Measurements from ENCODE around the gene TTC34.

TTC34 gene, protein sequence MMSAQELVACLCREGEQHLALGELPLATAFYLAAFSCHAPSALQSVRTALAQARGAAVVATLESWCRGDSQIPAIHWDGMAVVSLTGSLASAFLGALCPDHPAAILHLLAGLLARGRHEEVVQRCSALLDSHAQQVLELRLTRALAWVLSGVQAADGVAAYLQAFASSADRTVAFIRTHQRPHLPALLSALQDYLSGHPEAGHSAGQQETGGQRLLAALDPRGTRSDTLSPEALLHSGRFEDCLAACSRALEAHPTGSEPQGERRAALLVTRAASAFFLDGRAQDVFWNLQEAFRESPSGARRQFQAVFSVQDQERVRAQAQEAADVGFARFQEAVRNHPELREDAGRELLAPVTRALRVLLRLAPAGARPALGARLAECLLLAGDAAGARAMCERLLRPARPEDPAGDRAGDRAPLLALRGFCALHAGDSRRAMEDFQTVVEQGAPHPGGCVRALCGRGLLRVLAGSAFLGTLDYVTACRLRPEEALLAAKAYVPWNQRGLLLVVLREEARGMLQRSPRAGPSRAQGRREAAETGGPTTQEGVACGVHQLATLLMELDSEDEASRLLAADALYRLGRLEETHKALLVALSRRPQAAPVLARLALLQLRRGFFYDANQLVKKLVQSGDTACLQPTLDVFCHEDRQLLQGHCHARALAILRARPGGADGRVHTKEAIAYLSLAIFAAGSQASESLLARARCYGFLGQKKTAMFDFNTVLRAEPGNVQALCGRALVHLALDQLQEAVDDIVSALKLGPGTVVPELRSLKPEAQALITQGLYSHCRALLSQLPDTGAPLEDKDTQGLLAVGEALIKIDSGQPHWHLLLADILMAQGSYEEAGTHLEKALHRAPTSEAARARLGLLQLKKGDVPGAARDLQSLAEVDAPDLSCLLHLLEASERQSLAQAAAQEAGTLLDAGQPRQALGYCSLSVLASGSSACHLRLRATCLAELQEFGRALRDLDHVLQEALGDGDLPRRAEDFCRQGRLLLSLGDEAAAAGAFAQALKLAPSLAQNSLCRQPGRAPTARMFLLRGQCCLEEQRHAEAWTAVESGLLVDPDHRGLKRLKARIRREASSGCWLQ

GRCh38 chr1:2801535-2802291 lies at the start of gene TTC34:
Gene TTC34 (minus strand): TSS chr1:2801693. CDS start chr1:2800827, 866 bp downstream.
- Histone ChIP-seq H3K9ac (ENCODE audit: low read depth, low read length) (no peak within 1 kb of the TSS), H3K36me3 (ENCODE audit: insufficient read depth, low read depth, low read length) (no peaks in the 10 kb centered on the region), H3K27me3 (ENCODE audit: insufficient read depth, low read length) (no peaks in the 10 kb centered on the region), H3K4me1 (ENCODE audit: insufficient read depth, low read length) (no peaks in the 10 kb centered on the region), H3K9me3 (ENCODE audit: insufficient read depth, low read depth, low read length) (no peaks in the 10 kb centered on the region), H3K4me3 (ENCODE audit: low read length) (no peak within 1 kb of the TSS), H3K27ac (ENCODE audit: low read length) (no peak within 1 kb of the TSS)

DNA sequence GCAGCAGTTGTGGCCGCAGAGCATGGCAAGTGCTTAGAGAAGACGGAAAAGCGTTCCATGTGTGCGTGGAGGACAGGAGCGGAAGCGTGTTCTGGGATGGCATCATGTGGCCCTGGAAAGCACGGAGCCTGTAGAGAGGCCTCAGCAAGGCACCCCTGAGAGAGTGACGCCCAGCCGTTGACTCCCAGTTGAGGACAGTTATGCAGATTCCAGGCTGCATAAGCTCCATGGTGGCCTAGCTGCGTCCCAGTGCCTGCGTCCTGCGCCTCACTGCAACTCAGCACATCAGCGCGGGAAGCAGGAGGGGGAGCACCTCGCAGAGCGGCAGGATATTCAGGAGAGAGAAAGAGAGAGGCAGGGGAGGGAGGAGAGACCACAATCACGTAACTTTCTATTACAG lies 49.0 kb upstream of the TTC34 start:
- no peaks in the 10 kb centered on the region for H3K4me1 ChIP-seq (ENCODE audit: insufficient read depth, low read length)
- no peak overlapping the region for H3K9ac ChIP-seq (ENCODE audit: low read depth, low read length)
- H3K27me3 ChIP-seq (ENCODE audit: insufficient read depth, low read length), result no peaks in the 10 kb centered on the region
- H3K4me3 ChIP-seq (ENCODE audit: low read length), result no peak overlapping the region
- no peaks in the 10 kb centered on the region for H3K36me3 ChIP-seq (ENCODE audit: insufficient read depth, low read depth, low read length)
- no peaks in the 10 kb centered on the region for H3K9me3 ChIP-seq (ENCODE audit: insufficient read depth, low read depth, low read length)
- H3K27ac ChIP-seq (ENCODE audit: low read length), result no peak overlapping the region

GRCh38 chr1:2848006-2848670 lies 46.6 kb upstream of the TTC34 start:
- Histone ChIP-seq H3K27me3 (ENCODE audit: insufficient read depth, low read length) (no peaks in the 10 kb centered on the region), H3K27ac (ENCODE audit: low read length) (no peak overlapping the region), H3K9me3 (ENCODE audit: insufficient read depth, low read depth, low read length) (peaks cover 8% of the 10 kb centered on the region; the same call in 1 of the 2 replicates)

DNA sequence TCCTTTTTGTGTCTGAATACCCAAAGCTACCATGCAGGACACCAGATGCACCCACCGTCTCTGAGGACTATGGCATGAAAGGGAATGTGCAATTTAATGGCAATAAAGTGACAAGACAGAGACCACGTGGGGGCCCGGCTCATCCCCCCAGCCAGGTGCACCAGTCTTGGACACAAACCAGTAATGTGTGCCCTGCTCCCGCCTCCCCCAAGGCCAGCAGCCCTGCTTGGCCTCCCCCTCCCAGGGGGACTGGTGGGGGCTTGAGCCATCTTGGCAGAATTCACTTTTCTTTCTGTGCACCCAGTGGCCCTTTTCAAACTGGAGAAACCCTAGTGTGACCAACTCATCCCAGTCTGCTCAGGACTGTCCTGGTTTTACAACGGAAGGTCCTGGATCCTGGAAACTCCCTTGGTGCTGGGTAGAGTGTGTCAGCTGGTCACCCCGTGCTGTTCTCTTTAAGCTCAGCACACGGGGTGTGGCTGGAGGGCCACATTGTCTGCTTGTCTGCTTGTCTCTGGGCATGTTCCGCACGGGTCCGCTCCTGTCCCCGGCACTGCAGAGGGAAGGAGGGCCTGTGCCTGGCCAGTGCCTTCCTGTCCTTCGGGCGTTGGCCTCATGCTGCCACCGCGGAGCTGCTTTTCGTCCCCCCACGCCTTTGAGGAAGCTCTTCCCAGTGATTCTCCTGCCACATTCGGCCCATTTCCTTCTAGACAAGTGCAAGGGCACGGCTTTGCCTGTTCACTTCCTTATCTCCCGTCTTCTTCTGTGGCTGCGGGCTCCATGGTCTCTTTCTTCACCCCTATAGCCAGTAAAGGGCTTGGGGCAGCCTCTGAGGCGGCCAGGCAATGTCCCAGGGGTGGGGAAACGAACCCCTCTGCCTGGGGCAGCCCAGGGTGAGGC lies 45.8 kb upstream of the TTC34 start:
- H3K4me1 ChIP-seq (ENCODE audit: insufficient read depth, low read length), result no peaks in the 10 kb centered on the region
- peaks cover 8% of the 10 kb centered on the region; the same call in 1 of the 2 replicates for H3K9me3 ChIP-seq (ENCODE audit: insufficient read depth, low read depth, low read length)
- no peak overlapping the region for H3K4me3 ChIP-seq (ENCODE audit: low read length)
- no peaks in the 10 kb centered on the region for H3K27me3 ChIP-seq (ENCODE audit: insufficient read depth, low read length)
- no peaks in the 10 kb centered on the region for H3K36me3 ChIP-seq (ENCODE audit: insufficient read depth, low read depth, low read length)
- no peak overlapping the region for H3K9ac ChIP-seq (ENCODE audit: low read depth, low read length)
- H3K27ac ChIP-seq (ENCODE audit: low read length), result no peak overlapping the region

More at GRCh38 chr1:2848006-2848670, 46.6 kb upstream of the TTC34 start:
- no peaks in the 10 kb centered on the region for H3K4me1 ChIP-seq (ENCODE audit: insufficient read depth, low read length)
- H3K9ac ChIP-seq (ENCODE audit: low read depth, low read length), result no peak overlapping the region
- no peak overlapping the region for H3K4me3 ChIP-seq (ENCODE audit: low read length)
- H3K36me3 ChIP-seq (ENCODE audit: insufficient read depth, low read depth, low read length), result no peaks in the 10 kb centered on the region

GRCh38 chr1:2845869-2846268 lies 44.4 kb upstream of the TTC34 start:
- no peak overlapping the region for H3K27ac ChIP-seq (ENCODE audit: low read length)
- no peak overlapping the region for H3K4me3 ChIP-seq (ENCODE audit: low read length)
- H3K9me3 ChIP-seq (ENCODE audit: insufficient read depth, low read depth, low read length), result peaks cover 8% of the 10 kb centered on the region; the same call in 1 of the 2 replicates
- H3K27me3 ChIP-seq (ENCODE audit: insufficient read depth, low read length), result no peaks in the 10 kb centered on the region
- no peak overlapping the region for H3K9ac ChIP-seq (ENCODE audit: low read depth, low read length)
- no peaks in the 10 kb centered on the region for H3K36me3 ChIP-seq (ENCODE audit: insufficient read depth, low read depth, low read length)
- H3K4me1 ChIP-seq (ENCODE audit: insufficient read depth, low read length), result no peaks in the 10 kb centered on the region

- H3K36me3 ChIP-seq (ENCODE audit: insufficient read depth, low read depth, low read length), result no peaks in the 10 kb centered on the region
- H3K4me3 ChIP-seq (ENCODE audit: low read length), result no peak overlapping the region
- H3K9me3 ChIP-seq (ENCODE audit: insufficient read depth, low read depth, low read length), result peaks cover 8% of the 10 kb centered on the region; the same call in 1 of the 2 replicates
- no peak overlapping the region for H3K27ac ChIP-seq (ENCODE audit: low read length)
- H3K9ac ChIP-seq (ENCODE audit: low read depth, low read length), result no peak overlapping the region
- H3K27me3 ChIP-seq (ENCODE audit: insufficient read depth, low read length), result no peaks in the 10 kb centered on the region
- H3K4me1 ChIP-seq (ENCODE audit: insufficient read depth, low read length), result no peaks in the 10 kb centered on the region
Measured at GRCh38 chr1:2840036-2840809, 38.7 kb upstream of the TTC34 start.

DNA sequence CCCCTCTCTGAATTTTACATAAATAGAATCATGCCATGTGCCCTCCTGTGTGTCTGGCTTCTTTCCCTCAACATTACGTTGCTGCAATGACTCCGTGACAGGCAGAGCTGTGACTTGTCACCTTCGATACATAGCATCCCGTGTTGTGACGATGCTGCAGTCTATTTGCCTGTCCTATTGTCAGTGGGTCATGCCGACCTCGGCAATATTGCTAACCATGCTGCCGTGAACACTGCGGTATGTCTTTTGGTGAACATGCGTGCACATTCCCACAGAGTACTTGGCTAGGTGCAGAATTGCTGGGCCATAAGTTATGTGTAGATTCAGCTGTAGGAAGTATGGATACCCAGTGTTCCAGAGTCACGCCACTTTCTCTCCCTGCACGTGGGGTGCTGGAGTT lies 36.3 kb upstream of the TTC34 start:
- Histone ChIP-seq H3K36me3 (ENCODE audit: insufficient read depth, low read depth, low read length) (no peaks in the 10 kb centered on the region), H3K9me3 (ENCODE audit: insufficient read depth, low read depth, low read length) (no peaks in the 10 kb centered on the region), H3K9ac (ENCODE audit: low read depth, low read length) (no peak overlapping the region), H3K4me3 (ENCODE audit: low read length) (no peak overlapping the region), H3K27me3 (ENCODE audit: insufficient read depth, low read length) (no peaks in the 10 kb centered on the region), H3K4me1 (ENCODE audit: insufficient read depth, low read length) (no peaks in the 10 kb centered on the region), H3K27ac (ENCODE audit: low read length) (no peak overlapping the region)

DNA sequence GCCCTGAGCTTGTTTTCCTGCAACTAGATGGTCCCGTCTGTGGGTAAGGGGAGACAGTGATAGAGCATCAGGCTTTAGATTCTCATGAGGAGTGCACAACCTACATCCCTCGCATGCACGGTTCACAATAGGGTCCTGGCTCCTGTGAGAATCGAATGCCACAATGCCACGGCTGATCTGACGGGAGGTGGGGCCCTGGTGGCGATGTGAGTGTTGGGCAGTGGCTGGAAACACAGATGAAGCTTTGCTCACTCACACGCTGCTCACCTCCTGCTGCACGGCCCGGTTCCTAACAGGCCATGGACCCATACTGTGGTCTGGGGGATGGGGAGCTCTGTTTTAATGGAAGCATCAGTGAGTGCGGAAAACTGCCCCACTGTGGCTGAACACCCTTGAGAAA lies 35.8 kb upstream of the TTC34 start:
- H3K9ac ChIP-seq (ENCODE audit: low read depth, low read length), result no peak overlapping the region
- H3K27ac ChIP-seq (ENCODE audit: low read length), result no peak overlapping the region
- H3K4me3 ChIP-seq (ENCODE audit: low read length), result no peak overlapping the region
- H3K36me3 ChIP-seq (ENCODE audit: insufficient read depth, low read depth, low read length), result no peaks in the 10 kb centered on the region
- no peaks in the 10 kb centered on the region for H3K4me1 ChIP-seq (ENCODE audit: insufficient read depth, low read length)
- no peaks in the 10 kb centered on the region for H3K27me3 ChIP-seq (ENCODE audit: insufficient read depth, low read length)
- H3K9me3 ChIP-seq (ENCODE audit: insufficient read depth, low read depth, low read length), result no peaks in the 10 kb centered on the region

DNA sequence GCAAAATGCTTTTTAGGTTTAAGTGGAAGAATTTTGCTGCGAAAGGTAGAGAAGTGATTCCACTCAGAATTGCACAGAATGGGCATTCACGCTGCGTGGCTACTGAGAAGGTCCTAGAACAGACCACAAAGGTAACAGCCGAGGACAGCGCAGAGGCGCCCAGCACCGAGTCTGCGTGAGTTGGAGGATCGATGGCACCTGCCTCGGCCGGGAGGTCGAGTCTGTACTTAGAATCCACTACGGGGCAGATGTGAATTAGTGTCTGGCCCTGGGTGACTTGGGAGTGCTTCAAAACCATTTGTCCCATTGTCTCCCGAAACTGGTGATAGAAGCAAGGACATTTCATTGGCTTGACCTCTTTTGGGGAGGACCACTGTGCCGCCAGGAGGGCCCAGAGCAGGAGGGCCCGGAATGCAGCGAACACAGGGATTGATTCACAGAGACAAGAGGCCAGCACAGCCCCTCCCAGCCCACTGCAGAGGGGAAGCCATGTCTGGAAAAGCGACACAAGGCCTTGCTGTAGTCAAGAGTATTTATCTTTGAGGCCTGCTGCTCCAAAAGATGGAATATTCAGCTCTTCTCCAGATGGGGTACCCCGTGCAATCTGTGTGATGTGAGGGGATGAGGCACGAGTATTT lies 35.0 kb upstream of the TTC34 start:
- Histone ChIP-seq H3K4me3 (ENCODE audit: low read length) (no peak overlapping the region), H3K9ac (ENCODE audit: low read depth, low read length) (no peak overlapping the region), H3K36me3 (ENCODE audit: insufficient read depth, low read depth, low read length) (no peaks in the 10 kb centered on the region), H3K9me3 (ENCODE audit: insufficient read depth, low read depth, low read length) (no peaks in the 10 kb centered on the region), H3K4me1 (ENCODE audit: insufficient read depth, low read length) (no peaks in the 10 kb centered on the region), H3K27ac (ENCODE audit: low read length) (no peak overlapping the region), H3K27me3 (ENCODE audit: insufficient read depth, low read length) (no peaks in the 10 kb centered on the region)

Measured in iPS-20b (cell line).